Stomach (tissue), 4 donors: ENCODE measurements around the gene PDE8B.

ENCODE experiments used
- EP300 ChIP-seq: sonication (generic); formaldehyde crosslinking; IDR thresholded peaks from one replicate; pipeline ENCODE4 v1.6.1; 2017; ENCODE audit warnings: antibody characterized with exemption
- POLR2A ChIP-seq, 4 donors: fragments of 450-650 bp; IDR thresholded peaks; one replicate each; pipeline ENCODE4 v1.6.1; 2016; ENCODE audit warnings: antibody characterized with exemption in 4 of 4, control low read depth in 2 of 4, mild to moderate bottlenecking in 1 of 4, moderate library complexity in 1 of 4
- POLR2AphosphoS5 ChIP-seq, 3 donors: sonication (generic); formaldehyde crosslinking; IDR thresholded peaks; one replicate each; pipeline ENCODE4 v1.6.1; 2016; ENCODE audit warnings: antibody characterized with exemption in 3 of 3
- TF ChIP-seq, protein P1 (sequence below), 7 experiments: fragments of 450-650 bp in 4 of 7; fragments of 200-600 bp in 3 of 7; sonication (generic) in 3 of 7; IDR thresholded peaks; one replicate each; pipeline ENCODE4 v1.5.1; 2016 to 2019; ENCODE audit warnings: antibody characterized with exemption in 7 of 7, control low read depth in 2 of 7, mild to moderate bottlenecking in 1 of 7

DNA sequence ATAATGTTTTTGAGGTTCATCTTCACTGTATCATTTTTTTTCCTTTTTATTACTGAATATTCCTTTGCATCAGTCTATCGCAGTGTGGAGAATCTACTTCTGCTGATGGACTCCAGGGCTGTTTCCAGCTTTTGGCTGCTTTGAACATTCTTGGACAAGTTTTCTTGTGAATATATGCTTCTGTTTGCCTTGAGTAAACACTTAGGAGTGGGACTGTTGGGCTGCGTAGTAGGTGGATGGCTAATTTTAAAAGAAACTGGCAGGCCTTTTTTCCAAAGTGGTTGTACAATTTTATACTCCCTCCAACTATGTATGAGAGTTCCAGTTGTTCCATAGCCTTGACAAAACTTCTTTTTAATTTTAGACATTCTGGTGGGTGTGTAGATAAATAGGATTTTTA is 179.3 kb downstream of the PDE8B start:
- no peak for TF ChIP-seq POLR2A (IDR thresholded peaks at IDR 0.05)
- TF ChIP-seq, protein P1, sequence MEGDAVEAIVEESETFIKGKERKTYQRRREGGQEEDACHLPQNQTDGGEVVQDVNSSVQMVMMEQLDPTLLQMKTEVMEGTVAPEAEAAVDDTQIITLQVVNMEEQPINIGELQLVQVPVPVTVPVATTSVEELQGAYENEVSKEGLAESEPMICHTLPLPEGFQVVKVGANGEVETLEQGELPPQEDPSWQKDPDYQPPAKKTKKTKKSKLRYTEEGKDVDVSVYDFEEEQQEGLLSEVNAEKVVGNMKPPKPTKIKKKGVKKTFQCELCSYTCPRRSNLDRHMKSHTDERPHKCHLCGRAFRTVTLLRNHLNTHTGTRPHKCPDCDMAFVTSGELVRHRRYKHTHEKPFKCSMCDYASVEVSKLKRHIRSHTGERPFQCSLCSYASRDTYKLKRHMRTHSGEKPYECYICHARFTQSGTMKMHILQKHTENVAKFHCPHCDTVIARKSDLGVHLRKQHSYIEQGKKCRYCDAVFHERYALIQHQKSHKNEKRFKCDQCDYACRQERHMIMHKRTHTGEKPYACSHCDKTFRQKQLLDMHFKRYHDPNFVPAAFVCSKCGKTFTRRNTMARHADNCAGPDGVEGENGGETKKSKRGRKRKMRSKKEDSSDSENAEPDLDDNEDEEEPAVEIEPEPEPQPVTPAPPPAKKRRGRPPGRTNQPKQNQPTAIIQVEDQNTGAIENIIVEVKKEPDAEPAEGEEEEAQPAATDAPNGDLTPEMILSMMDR (IDR thresholded peaks at IDR 0.05) = no peak
- no peak for TF ChIP-seq EP300
- TF ChIP-seq POLR2AphosphoS5 (IDR thresholded peaks at IDR 0.05) = no peak
